HepG2 (cell line): ENCODE data around the gene COASY. TPM values are rescaled to one million over a fixed set of nuclear protein-coding genes. Genes with fewer than 3 reads are reported as not detected.

ENCODE experiments used
- ARID2 ChIP-seq: sonication (generic); formaldehyde crosslinking; IDR thresholded peaks from 2 replicates; pipeline ENCODE4 v1.8.1; 2022; ENCODE audit warnings: mild to moderate bottlenecking, missing genetic modification reagents, borderline replicate concordance
- DNMT3B ChIP-seq: conservative IDR thresholded peaks from 2 replicates; pipeline ENCODE4 v1.6.1; 2016; ENCODE audit warnings: missing biosample characterization, control low read depth
- FOXA3 ChIP-seq: IDR thresholded peaks from 2 replicates; pipeline ENCODE4 v1.6.1; 2016; ENCODE audit warnings: missing genetic modification reagents, missing compliant biosample characterization
- FOXK1 ChIP-seq: sonication (generic); formaldehyde crosslinking; IDR thresholded peaks from 2 replicates; pipeline ENCODE4 v1.4.0; 2020; ENCODE audit warnings: low read depth, missing genetic modification reagents, borderline replicate concordance
- IRX3 ChIP-seq: sonication (generic); formaldehyde crosslinking; IDR thresholded peaks from 2 replicates; pipeline ENCODE4 v1.8.1; 2023; ENCODE audit warnings: mild to moderate bottlenecking, low read depth, missing genetic modification reagents, borderline replicate concordance
- KDM4B ChIP-seq: sonication (generic); formaldehyde crosslinking; IDR thresholded peaks from 2 replicates; pipeline ENCODE4 v1.4.0; 2020; ENCODE audit warnings: missing genetic modification reagents
- NR1H2 ChIP-seq: sonication (generic); formaldehyde crosslinking; IDR thresholded peaks from 2 replicates; pipeline ENCODE4 v1.8.1; 2022; ENCODE audit warnings: low read depth, missing genetic modification reagents, borderline replicate concordance
- PAWR ChIP-seq: sonication (generic); formaldehyde crosslinking; IDR thresholded peaks from 2 replicates; pipeline ENCODE4 v1.4.0; 2020; ENCODE audit warnings: missing genetic modification reagents, mild to moderate bottlenecking, borderline replicate concordance
- RORA ChIP-seq: sonication (generic); formaldehyde crosslinking; IDR thresholded peaks from 2 replicates; pipeline ENCODE4 v1.5.0; 2020; ENCODE audit warnings: mild to moderate bottlenecking, missing genetic modification reagents, moderate library complexity
- SAFB2 ChIP-seq: sonication (generic); formaldehyde crosslinking; IDR thresholded peaks from 2 replicates; pipeline ENCODE4 v1.5.1; 2020; ENCODE audit warnings: missing genetic modification reagents, low read depth, mild to moderate bottlenecking, borderline replicate concordance
- TARDBP ChIP-seq: sonication (generic); formaldehyde crosslinking; IDR thresholded peaks from 2 replicates; pipeline ENCODE4 v1.8.0; 2022; ENCODE audit warnings: mild to moderate bottlenecking, missing genetic modification reagents
- TOE1 ChIP-seq: sonication (generic); formaldehyde crosslinking; IDR thresholded peaks from 2 replicates; pipeline ENCODE4 v1.4.0; 2020; ENCODE audit warnings: mild to moderate bottlenecking, missing genetic modification reagents
- ZFP1 ChIP-seq: IDR thresholded peaks from 2 replicates; pipeline ENCODE4 v1.6.1; 2016
- ZNF10 ChIP-seq: sonication (generic); formaldehyde crosslinking; IDR thresholded peaks from 2 replicates; pipeline ENCODE4 v1.4.0; 2020; ENCODE audit warnings: mild to moderate bottlenecking, low read depth, missing genetic modification reagents, borderline replicate concordance
- ZNF44 ChIP-seq: sonication (generic); formaldehyde crosslinking; IDR thresholded peaks from 2 replicates; pipeline ENCODE4 v1.5.1; 2020; ENCODE audit warnings: mild to moderate bottlenecking, missing genetic modification reagents
- ZNF484 ChIP-seq: sonication (generic); formaldehyde crosslinking; IDR thresholded peaks from 2 replicates; pipeline ENCODE4 v1.5.1; 2020; ENCODE audit warnings: mild to moderate bottlenecking, low read depth, missing genetic modification reagents, borderline replicate concordance
- ZNF546 ChIP-seq: sonication (generic); formaldehyde crosslinking; conservative IDR thresholded peaks from 2 replicates; pipeline ENCODE4 v1.8.1; 2023; ENCODE audit warnings: mild to moderate bottlenecking, missing genetic modification reagents
- ZNF550 ChIP-seq: sonication (generic); formaldehyde crosslinking; IDR thresholded peaks from 2 replicates; pipeline ENCODE4 v1.4.0; 2020; ENCODE audit warnings: mild to moderate bottlenecking, missing genetic modification reagents, borderline replicate concordance
- ZNF570 ChIP-seq: sonication (generic); formaldehyde crosslinking; IDR thresholded peaks from 2 replicates; pipeline ENCODE4 v1.4.0; 2020; ENCODE audit warnings: mild to moderate bottlenecking, missing genetic modification reagents, borderline replicate concordance
- ZNF891 ChIP-seq: sonication (generic); formaldehyde crosslinking; IDR thresholded peaks from 2 replicates; pipeline ENCODE4 v1.5.0; 2020; ENCODE audit warnings: mild to moderate bottlenecking, missing genetic modification reagents
- polyA plus RNA-seq, 8 experiments: library from polyadenylated mRNA; depleted of rRNA in 3 of 8; stranded (reverse) in 7 of 8; unstranded in 1 of 8; fragments of >200 nt; fragmentation: Illumina TruSeq in 4 of 8; extraction: Trizol in 4 of 8; gene quantifications; 2 replicates each; pipeline versions ENCODE4 v1.2.1 to v1.2.3, GENCODE V29; 2011 to 2016; ENCODE audit warnings: low read depth in 4 of 8, missing spikeins in 1 of 8, mixed read lengths in 1 of 8; ENCODE audit not compliant: insufficient read depth in 1 of 8
- total RNA-seq, 5 experiments: library from RNA; depleted of rRNA; stranded (reverse); fragments of >200 nt; fragmentation: Illumina TruSeq; extraction: Trizol; gene quantifications; 2 replicates each; pipeline ENCODE4 v1.2.3, GENCODE V29; 2016; ENCODE audit warnings: low read depth in 1 of 5
- TF ChIP-seq, protein P1 (sequence below): fragments of 450-650 bp; IDR thresholded peaks from 2 replicates; pipeline ENCODE4 v1.6.1; 2017; ENCODE audit warnings: mild to moderate bottlenecking
- TF ChIP-seq, protein P2 (sequence below): sonication (generic); formaldehyde crosslinking; IDR thresholded peaks from 2 replicates; pipeline ENCODE4 v1.8.0; 2022; ENCODE audit warnings: mild to moderate bottlenecking, missing genetic modification reagents
- TF ChIP-seq, protein P3 (sequence below), 2 experiments: sonication (generic) in 1 of 2; formaldehyde crosslinking in 1 of 2; IDR thresholded peaks; 2 replicates each; pipeline versions ENCODE4 v1.4.0 to v1.6.1; 2018 to 2020; ENCODE audit warnings: missing genetic modification reagents in 2 of 2, borderline replicate concordance in 1 of 2, low read depth in 1 of 2, mild to moderate bottlenecking in 1 of 2, missing biosample characterization in 1 of 2

Gene COASY
- total and polyA plus RNA-seq, 2 of the 13 experiments (the other 11 are each of a cell fraction or from before 2014, with no cell fraction given): 90.7 to 125 TPM

DNA sequence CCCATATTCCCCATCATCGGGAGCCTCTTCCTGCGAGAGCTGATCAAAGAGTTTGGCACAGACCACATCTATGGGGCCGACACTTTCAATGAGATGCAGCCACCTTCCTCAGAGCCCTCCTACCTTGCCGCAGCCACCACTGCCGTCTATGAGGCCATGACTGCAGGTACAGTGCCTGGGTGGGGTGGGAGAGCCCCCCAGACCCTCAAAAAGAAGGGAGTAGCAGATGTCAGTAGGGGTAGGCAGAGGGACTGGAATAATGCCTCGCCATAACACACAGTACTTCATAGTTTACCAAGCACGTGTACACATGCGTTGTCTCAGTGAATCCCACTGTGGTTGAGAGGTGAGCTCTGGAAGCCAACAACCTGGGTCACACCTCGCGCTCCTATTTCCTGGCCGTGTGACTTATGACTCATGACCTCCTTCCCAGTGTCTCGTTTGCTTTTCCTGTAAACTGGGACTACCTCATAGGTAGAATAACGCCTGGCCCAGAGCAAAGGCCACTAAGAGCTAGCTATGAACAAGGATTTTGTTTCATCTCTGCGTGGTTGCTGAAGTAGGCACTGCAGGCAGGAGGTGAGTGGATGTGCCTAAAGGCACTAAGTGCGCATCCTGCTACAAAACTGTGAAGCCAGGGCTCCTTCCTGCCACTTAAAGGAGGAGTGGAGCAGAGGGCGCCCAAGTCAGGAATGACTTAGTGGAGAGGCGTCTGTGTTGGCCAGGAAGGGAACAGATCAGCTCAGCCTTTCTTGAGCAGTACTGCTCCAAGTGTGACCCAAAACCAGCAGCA, 20.7 kb upstream of the COASY start (continued):
- TF ChIP-seq ZNF550 (CRISPR knock-in tag): no peak
- TF ChIP-seq ZNF484 (CRISPR knock-in tag): no peak
- TF ChIP-seq ARID2: no peak
- TF ChIP-seq, protein P1, sequence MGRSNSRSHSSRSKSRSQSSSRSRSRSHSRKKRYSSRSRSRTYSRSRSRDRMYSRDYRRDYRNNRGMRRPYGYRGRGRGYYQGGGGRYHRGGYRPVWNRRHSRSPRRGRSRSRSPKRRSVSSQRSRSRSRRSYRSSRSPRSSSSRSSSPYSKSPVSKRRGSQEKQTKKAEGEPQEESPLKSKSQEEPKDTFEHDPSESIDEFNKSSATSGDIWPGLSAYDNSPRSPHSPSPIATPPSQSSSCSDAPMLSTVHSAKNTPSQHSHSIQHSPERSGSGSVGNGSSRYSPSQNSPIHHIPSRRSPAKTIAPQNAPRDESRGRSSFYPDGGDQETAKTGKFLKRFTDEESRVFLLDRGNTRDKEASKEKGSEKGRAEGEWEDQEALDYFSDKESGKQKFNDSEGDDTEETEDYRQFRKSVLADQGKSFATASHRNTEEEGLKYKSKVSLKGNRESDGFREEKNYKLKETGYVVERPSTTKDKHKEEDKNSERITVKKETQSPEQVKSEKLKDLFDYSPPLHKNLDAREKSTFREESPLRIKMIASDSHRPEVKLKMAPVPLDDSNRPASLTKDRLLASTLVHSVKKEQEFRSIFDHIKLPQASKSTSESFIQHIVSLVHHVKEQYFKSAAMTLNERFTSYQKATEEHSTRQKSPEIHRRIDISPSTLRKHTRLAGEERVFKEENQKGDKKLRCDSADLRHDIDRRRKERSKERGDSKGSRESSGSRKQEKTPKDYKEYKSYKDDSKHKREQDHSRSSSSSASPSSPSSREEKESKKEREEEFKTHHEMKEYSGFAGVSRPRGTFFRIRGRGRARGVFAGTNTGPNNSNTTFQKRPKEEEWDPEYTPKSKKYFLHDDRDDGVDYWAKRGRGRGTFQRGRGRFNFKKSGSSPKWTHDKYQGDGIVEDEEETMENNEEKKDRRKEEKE: no peak
- TF ChIP-seq FOXK1: peak; percentile 72; the same call in 1 of the 2 replicates
- no peak; the same call in 1 of the 2 replicates for TF ChIP-seq SAFB2 (CRISPR knock-in tag)
- peak; percentile 28; the same call in 1 of the 2 replicates for TF ChIP-seq KDM4B
- peak; percentile 36; the same call in 1 of the 2 replicates for TF ChIP-seq TARDBP (CRISPR knock-in tag)
- no peak; the same call in 1 of the 2 replicates for TF ChIP-seq ZFP1
- no peak for TF ChIP-seq ZNF891 (CRISPR knock-in tag)
- TF ChIP-seq RORA: no peak
- TF ChIP-seq TOE1 (CRISPR knock-in tag): peak; percentile 56; the same call in 1 of the 2 replicates
- TF ChIP-seq ZNF546 (CRISPR knock-in tag): 0 out of 2 replicates have a peak, but pooled peaks have one; percentile 45
- TF ChIP-seq NR1H2: no peak
- no peak for TF ChIP-seq ZNF10 (CRISPR knock-in tag)
- TF ChIP-seq IRX3 (CRISPR knock-in tag): no peak
- TF ChIP-seq, protein P2, sequence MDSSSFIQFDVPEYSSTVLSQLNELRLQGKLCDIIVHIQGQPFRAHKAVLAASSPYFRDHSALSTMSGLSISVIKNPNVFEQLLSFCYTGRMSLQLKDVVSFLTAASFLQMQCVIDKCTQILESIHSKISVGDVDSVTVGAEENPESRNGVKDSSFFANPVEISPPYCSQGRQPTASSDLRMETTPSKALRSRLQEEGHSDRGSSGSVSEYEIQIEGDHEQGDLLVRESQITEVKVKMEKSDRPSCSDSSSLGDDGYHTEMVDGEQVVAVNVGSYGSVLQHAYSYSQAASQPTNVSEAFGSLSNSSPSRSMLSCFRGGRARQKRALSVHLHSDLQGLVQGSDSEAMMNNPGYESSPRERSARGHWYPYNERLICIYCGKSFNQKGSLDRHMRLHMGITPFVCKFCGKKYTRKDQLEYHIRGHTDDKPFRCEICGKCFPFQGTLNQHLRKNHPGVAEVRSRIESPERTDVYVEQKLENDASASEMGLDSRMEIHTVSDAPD: no peak
- 0 out of 2 replicates have a peak, but pooled peaks have one; percentile 73 for TF ChIP-seq PAWR (CRISPR knock-in tag)
- TF ChIP-seq, protein P3, sequence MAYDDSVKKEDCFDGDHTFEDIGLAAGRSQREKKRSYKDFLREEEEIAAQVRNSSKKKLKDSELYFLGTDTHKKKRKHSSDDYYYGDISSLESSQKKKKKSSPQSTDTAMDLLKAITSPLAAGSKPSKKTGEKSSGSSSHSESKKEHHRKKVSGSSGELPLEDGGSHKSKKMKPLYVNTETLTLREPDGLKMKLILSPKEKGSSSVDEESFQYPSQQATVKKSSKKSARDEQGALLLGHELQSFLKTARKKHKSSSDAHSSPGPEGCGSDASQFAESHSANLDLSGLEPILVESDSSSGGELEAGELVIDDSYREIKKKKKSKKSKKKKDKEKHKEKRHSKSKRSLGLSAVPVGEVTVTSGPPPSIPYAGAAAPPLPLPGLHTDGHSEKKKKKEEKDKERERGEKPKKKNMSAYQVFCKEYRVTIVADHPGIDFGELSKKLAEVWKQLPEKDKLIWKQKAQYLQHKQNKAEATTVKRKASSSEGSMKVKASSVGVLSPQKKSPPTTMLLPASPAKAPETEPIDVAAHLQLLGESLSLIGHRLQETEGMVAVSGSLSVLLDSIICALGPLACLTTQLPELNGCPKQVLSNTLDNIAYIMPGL (CRISPR knock-in tag; IDR thresholded peaks at IDR 0.05; ENCODE audit: borderline replicate concordance in 1 of 2, low read depth in 1 of 2): peak; percentile 19 to 91; a peak in 1 of 4 replicates
- peak; percentile 85 for TF ChIP-seq FOXA3 (CRISPR knock-in tag)
- TF ChIP-seq ZNF44 (CRISPR knock-in tag): no peak
- no peak for TF ChIP-seq ZNF570 (CRISPR knock-in tag)
- TF ChIP-seq DNMT3B (CRISPR knock-in tag): peak; percentile 83
